PC-3 (cell line): ENCODE data around the gene SH3TC1. TPM values are rescaled to one million over a fixed set of nuclear protein-coding genes. Genes with fewer than 3 reads are reported as not detected.

ENCODE experiments used
- ATAC-seq: fragments of 200-7000 bp; cut with Tn5 transposase; 2 replicates; pipeline ENCODE4 v1.9.1; 2020; ENCODE audit warnings: mild to moderate bottlenecking, moderate library complexity
- BruUV-seq: library from RNA; stranded (reverse); fragments of 400-500 nt; replicated peaks from 2 replicates; lab custom pipeline; 2021; lab: Mats Ljungman, UMichigan
- CTCF ChIA-PET: fragments of 300-600 bp; sonication (Branson Sonifier 250); formaldehyde crosslinking; loops from one replicate; lab custom pipeline; 2022; ENCODE audit warnings: antibody characterized with exemption; lab: Charles Lee
- POLR2A ChIA-PET: fragments of 300-600 bp; sonication (Branson Sonifier 250); formaldehyde crosslinking; loops from one replicate; lab custom pipeline; 2022; ENCODE audit warnings: antibody characterized with exemption; ENCODE audit not compliant: unreplicated experiment; lab: Charles Lee
- DNase-seq: peaks from one replicate; pipeline ENCODE4 v3.0.0-alpha.2; 2015
- H2AFZ ChIP-seq: fragments of 300-600 bp; sonication (generic); 2 replicates; pipeline ENCODE4 v1.6.0; 2016; ENCODE audit warnings: antibody characterized with exemption, low read length
- H3F3A ChIP-seq: fragments of 300-600 bp; sonication (generic); one replicate; pipeline ENCODE4 v1.6.0; 2017; ENCODE audit warnings: antibody characterized with exemption, low read length, control low read depth, mild to moderate bottlenecking; ENCODE audit not compliant: unreplicated experiment
- H3K27ac ChIP-seq: fragments of 300-600 bp; sonication (generic); 2 replicates; pipeline ENCODE4 v1.5.1; 2016; ENCODE audit warnings: mild to moderate bottlenecking, low read length
- H3K27me3 ChIP-seq: fragments of 300-600 bp; sonication (generic); 2 replicates; pipeline ENCODE4 v1.6.1; 2016; ENCODE audit warnings: low read length, mixed read lengths
- H3K36me3 ChIP-seq: fragments of 300-600 bp; sonication (generic); 2 replicates; pipeline ENCODE4 v1.6.1; 2016; ENCODE audit warnings: low read depth, mixed run types, low read length, mixed read lengths
- H3K4me1 ChIP-seq: fragments of 300-600 bp; sonication (generic); 2 replicates; pipeline ENCODE4 v1.5.1; 2016; ENCODE audit warnings: low read length; ENCODE audit not compliant: insufficient read depth
- H3K4me2 ChIP-seq: fragments of 300-600 bp; sonication (generic); 2 replicates; pipeline ENCODE4 v1.6.0; 2016; ENCODE audit warnings: low read length
- H3K4me3 ChIP-seq: fragments of 300-600 bp; sonication (generic); 2 replicates; pipeline ENCODE4 v1.5.1; 2016; ENCODE audit warnings: mild to moderate bottlenecking, low read length, mixed read lengths
- H3K79me2 ChIP-seq: fragments of 300-600 bp; sonication (generic); 2 replicates; pipeline ENCODE4 v1.6.1; 2017; ENCODE audit warnings: low read length, mixed read lengths
- H3K9ac ChIP-seq: fragments of 300-600 bp; sonication (generic); 2 replicates; pipeline ENCODE4 v1.6.0; 2016; ENCODE audit warnings: mild to moderate bottlenecking, low read length
- H3K9me2 ChIP-seq: fragments of 300-600 bp; sonication (generic); replicated peaks from 2 replicates; pipeline ENCODE4 v1.6.1; 2016; ENCODE audit warnings: mixed run types, low read length, mixed read lengths
- H3K9me3 ChIP-seq: fragments of 300-600 bp; sonication (generic); 2 replicates; pipeline ENCODE4 v1.6.1; 2016; ENCODE audit warnings: low read length, mixed read lengths
- H4K20me1 ChIP-seq: fragments of 300-600 bp; sonication (generic); 2 replicates; pipeline ENCODE4 v1.6.1; 2016; ENCODE audit warnings: low read length, mixed read lengths
- EZH2 ChIP-seq: fragments of 300-600 bp; sonication (generic); IDR thresholded peaks from one replicate; pipeline ENCODE4 v1.6.1; 2017; ENCODE audit warnings: antibody characterized with exemption, mild to moderate bottlenecking, low read length; ENCODE audit not compliant: unreplicated experiment
- EZH2phosphoT487 ChIP-seq: fragments of 300-600 bp; sonication (generic); IDR thresholded peaks from 2 replicates; pipeline ENCODE4 v1.6.1; 2018; ENCODE audit warnings: mild to moderate bottlenecking, antibody characterized with exemption, low read length, borderline replicate concordance
- intact Hi-C: fragments of 100-400 bp; cut with micrococcal nuclease; formaldehyde crosslinking; loops from 2 replicates; pipeline ENCODE4 v1.9.0; 2023
- total RNA-seq: library from RNA; depleted of rRNA; stranded (reverse); fragments of >200 nt; gene quantifications from 2 replicates; pipeline ENCODE4 v1.2.3, GENCODE V29; 2014
- TF ChIP-seq, protein P1 (sequence below): fragments of 300-600 bp; sonication (generic); conservative IDR thresholded peaks from 2 replicates; pipeline ENCODE4 v1.5.1; 2017; ENCODE audit warnings: antibody characterized with exemption, low read depth, mild to moderate bottlenecking, low read length

Gene SH3TC1
- total RNA-seq, 1 experiment from 2014 or later = 23.1 TPM

DNA sequence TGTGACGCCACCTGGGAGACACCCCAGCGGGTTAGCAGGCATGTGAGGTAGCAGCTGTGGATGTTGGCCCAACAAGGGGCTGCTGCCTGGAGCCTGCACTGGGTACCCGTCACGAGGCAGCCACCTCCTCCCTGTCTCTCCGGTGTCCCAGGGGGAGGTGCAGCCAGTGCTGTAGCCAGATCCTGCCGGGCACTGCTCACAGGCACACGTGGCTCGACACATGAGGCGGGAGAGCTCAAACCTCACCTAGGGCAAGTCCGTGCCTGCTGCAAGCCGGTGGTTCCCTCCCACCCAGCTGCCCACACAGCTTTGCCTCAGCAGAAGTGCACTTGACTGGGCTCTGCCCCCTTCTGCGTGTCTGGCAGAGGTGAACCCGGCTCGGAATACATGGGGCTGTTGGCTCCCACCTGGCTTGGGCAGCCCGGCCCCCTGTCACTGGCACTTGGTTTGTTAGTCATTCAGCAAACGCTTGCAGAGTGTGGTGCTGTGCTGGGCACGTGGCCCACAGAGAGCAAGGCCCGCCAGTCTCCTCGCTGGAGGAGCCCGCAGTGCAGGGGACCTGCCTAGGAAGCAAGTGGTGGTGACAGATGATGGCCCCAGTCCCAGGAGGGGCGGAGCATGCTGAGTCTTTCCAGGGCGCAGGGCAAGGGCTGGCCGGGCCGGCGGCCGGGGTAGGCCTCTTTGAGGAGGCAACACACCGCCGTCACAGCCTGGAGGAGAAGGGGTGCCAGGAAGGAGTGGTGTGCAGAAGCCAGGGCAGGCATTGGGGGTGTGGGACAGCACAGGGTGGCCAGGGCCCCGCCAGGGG, 10.1 kb upstream of the SH3TC1 start:
- no peak overlapping the region for H2AFZ ChIP-seq
- TF ChIP-seq EZH2 (no peak), EZH2phosphoT487 (no peak)
- no peaks in the 10 kb centered on the region for H3K27me3 ChIP-seq
- no TSS peak for BruUV-seq
- ChIA-PET CTCF (no interaction called here), POLR2A (no interaction called here)
- H3K9me3 ChIP-seq = no peaks in the 10 kb centered on the region
- no peak overlapping the region for H3K4me3 ChIP-seq
- H3K4me1 ChIP-seq = peaks cover 51% of the 10 kb centered on the region
- no peaks in the 10 kb centered on the region for H3K9me2 ChIP-seq
- no peaks in the 10 kb centered on the region for H3F3A ChIP-seq
- DNase-seq = peak; percentile 11
- no peaks in the 10 kb centered on the region for H3K79me2 ChIP-seq
- no peaks in the 10 kb centered on the region for H3K36me3 ChIP-seq
- no peak overlapping the region for H3K27ac ChIP-seq
- no peak overlapping the region for H3K4me2 ChIP-seq
- H3K9ac ChIP-seq = no peak overlapping the region
- no peak for ATAC-seq
- H4K20me1 ChIP-seq = no peaks in the 10 kb centered on the region
- intact Hi-C loops = no loop called here

DNA sequence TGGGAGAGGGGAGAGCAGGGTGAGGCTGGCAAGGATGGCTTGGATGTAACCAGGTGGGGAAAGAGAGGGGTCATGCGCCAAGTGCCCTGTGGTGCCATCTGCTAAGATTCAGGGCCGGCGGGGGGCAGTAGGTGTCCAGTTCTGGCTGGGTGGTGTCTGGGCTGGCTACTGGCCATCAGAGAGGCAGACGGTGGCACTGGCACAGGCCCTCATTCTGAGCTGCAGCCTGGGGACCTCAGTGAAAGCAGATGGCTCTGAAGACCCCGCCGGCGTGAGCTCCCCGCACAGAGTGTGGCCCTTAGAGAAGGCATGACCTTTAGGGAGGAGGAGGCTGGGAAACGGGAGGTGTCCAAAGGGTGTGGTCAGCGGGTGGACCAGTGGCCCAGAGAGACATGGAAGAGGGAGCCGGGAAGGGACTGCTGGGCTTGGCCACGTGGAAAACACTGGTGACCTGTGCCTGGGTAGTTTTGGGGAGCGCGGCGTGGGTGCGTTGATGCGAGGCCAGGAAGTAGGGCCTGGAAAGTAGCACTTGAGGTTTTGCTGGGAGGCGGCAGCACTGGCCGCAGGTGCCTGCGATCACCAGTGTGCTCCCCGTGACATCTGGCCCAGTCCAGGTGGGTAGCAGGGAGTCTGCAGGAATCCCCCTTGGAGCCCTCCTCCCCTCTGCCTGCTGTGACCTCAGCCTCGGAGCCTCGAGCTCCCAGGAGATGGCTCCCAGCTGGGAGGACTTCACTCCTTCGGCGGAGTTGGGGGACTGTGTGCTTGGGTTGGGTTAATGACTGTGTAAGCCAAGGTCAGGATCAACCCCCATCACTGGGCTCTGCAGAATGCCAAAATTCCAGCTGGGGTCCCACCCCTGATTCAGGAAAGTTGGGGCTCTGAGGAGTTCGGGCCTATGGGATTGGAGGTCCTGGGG, 9.3 kb upstream of the SH3TC1 start:
- Histone ChIP-seq H3K36me3 (no peaks in the 10 kb centered on the region), H3K4me1 (peaks cover 43% of the 10 kb centered on the region), H3K4me2 (no peak overlapping the region), H3K4me3 (no peak overlapping the region), H3K9ac (no peak overlapping the region), H3K79me2 (no peaks in the 10 kb centered on the region), H3K27ac (no peak overlapping the region), H3K9me2 (no peaks in the 10 kb centered on the region), H3F3A (no peaks in the 10 kb centered on the region), H4K20me1 (no peaks in the 10 kb centered on the region), H2AFZ (no peak overlapping the region), H3K9me3 (no peaks in the 10 kb centered on the region), H3K27me3 (no peaks in the 10 kb centered on the region)
- no peak for TF ChIP-seq EZH2phosphoT487
- TF ChIP-seq, protein P1, sequence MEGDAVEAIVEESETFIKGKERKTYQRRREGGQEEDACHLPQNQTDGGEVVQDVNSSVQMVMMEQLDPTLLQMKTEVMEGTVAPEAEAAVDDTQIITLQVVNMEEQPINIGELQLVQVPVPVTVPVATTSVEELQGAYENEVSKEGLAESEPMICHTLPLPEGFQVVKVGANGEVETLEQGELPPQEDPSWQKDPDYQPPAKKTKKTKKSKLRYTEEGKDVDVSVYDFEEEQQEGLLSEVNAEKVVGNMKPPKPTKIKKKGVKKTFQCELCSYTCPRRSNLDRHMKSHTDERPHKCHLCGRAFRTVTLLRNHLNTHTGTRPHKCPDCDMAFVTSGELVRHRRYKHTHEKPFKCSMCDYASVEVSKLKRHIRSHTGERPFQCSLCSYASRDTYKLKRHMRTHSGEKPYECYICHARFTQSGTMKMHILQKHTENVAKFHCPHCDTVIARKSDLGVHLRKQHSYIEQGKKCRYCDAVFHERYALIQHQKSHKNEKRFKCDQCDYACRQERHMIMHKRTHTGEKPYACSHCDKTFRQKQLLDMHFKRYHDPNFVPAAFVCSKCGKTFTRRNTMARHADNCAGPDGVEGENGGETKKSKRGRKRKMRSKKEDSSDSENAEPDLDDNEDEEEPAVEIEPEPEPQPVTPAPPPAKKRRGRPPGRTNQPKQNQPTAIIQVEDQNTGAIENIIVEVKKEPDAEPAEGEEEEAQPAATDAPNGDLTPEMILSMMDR = no peak
- TF ChIP-seq EZH2 = no peak
- intact Hi-C loops = no loop called here
- DNase-seq (no peak), ATAC-seq (no peak)
- ChIA-PET CTCF (no interaction called here), POLR2A (no interaction called here)
- no TSS peak for BruUV-seq

DNA sequence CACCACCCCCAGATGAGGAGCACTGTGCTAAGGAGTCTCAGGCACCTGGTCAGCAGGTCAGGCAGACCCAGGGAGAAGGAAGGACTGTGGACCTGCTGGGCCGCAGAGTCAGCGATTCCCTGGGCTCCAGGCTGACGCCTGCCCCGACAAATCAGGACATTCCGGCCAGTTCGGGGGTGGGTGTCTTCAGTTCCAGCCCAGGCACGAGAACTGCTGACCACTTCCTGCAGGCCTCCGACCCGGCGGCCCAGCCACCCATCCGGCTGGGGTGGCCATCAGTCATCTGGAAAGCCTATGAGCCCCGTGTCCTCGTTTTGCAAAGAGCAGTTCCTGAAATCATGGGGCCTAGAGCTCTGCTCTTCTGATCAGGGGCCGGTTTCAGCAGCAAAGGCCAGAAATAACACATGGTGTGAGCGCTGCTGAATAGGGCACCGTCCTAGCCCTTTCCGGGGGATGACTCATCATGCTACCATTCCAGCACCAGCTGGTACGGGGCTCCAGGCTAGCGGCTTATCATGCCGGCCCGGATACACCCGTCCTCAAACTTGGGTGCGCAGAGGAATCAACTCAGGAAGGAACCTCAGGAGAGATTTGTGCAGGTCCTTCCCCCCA, 7.8 kb upstream of the SH3TC1 start:
- no peaks in the 10 kb centered on the region for H3K27me3 ChIP-seq
- H4K20me1 ChIP-seq = no peaks in the 10 kb centered on the region
- ATAC-seq (peak; percentile 68), DNase-seq (peak; percentile 62)
- no peaks in the 10 kb centered on the region for H3K79me2 ChIP-seq
- no peaks in the 10 kb centered on the region for H3K9me2 ChIP-seq
- intact Hi-C loops = no loop called here
- ChIA-PET POLR2A (no interaction called here), CTCF (interaction anchor here (2.0 kb wide), 1 partner anchor 14 kb away, joined by 18 read pairs; no protein-coding TSS in a partner anchor)
- peak overlapping the region; percentile 85 for H3K27ac ChIP-seq
- H3K4me1 ChIP-seq = peaks cover 33% of the 10 kb centered on the region
- H3K4me2 ChIP-seq = peak overlapping the region; percentile 51
- no TSS peak for BruUV-seq
- no peak overlapping the region for H3K4me3 ChIP-seq
- peak overlapping the region; percentile 86 for H2AFZ ChIP-seq
- no peaks in the 10 kb centered on the region for H3F3A ChIP-seq
- H3K9ac ChIP-seq = peak overlapping the region; percentile 60
- H3K9me3 ChIP-seq = no peaks in the 10 kb centered on the region
- TF ChIP-seq EZH2phosphoT487 = no peak
- TF ChIP-seq, protein P1 = no peak
- TF ChIP-seq EZH2 = no peak
- no peaks in the 10 kb centered on the region for H3K36me3 ChIP-seq
